HEK293 (cell line): ENCODE measurements around the gene PARD3.
A peak's percentile ranks its signal among the peaks of the same experiment; 100 is the strongest.

Source experiments
- BCL6B ChIP-seq: fragments of 450-650 bp; formaldehyde crosslinking; IDR thresholded peaks from 2 replicates; pipeline ENCODE4 v1.5.1; 2017; ENCODE audit warnings: missing biosample characterization, missing genetic modification characterization
- KLF16 ChIP-seq: fragments of 450-650 bp; formaldehyde crosslinking; IDR thresholded peaks from 2 replicates; pipeline ENCODE4 v1.5.1; 2017; ENCODE audit warnings: missing biosample characterization, missing genetic modification characterization
- MYNN ChIP-seq: fragments of 450-650 bp; formaldehyde crosslinking; IDR thresholded peaks from 2 replicates; pipeline ENCODE4 v1.5.1; 2016; ENCODE audit warnings: missing biosample characterization, missing genetic modification characterization, borderline replicate concordance
- REST ChIP-seq: fragments of 450-650 bp; formaldehyde crosslinking; IDR thresholded peaks from 2 replicates; pipeline ENCODE4 v1.5.1; 2016; ENCODE audit warnings: missing biosample characterization, missing genetic modification characterization
- SP2 ChIP-seq: fragments of 450-650 bp; formaldehyde crosslinking; IDR thresholded peaks from 2 replicates; pipeline ENCODE4 v1.5.1; 2016; ENCODE audit warnings: missing biosample characterization, missing genetic modification characterization
- YY1 ChIP-seq: fragments of 450-650 bp; formaldehyde crosslinking; IDR thresholded peaks from 2 replicates; pipeline ENCODE4 v1.5.1; 2018; ENCODE audit warnings: missing biosample characterization, missing genetic modification characterization
- ZBTB48 ChIP-seq: fragments of 450-650 bp; formaldehyde crosslinking; IDR thresholded peaks from 2 replicates; pipeline ENCODE4 v1.5.1; 2016; ENCODE audit warnings: missing biosample characterization, missing genetic modification characterization
- ZBTB8A ChIP-seq: fragments of 450-650 bp; formaldehyde crosslinking; IDR thresholded peaks from 2 replicates; pipeline ENCODE4 v1.5.1; 2016; ENCODE audit warnings: missing biosample characterization, missing genetic modification characterization
- ZFP69B ChIP-seq: fragments of 450-650 bp; formaldehyde crosslinking; IDR thresholded peaks from 2 replicates; pipeline ENCODE4 v1.5.1; 2016; ENCODE audit warnings: missing biosample characterization, missing genetic modification characterization
- ZNF112 ChIP-seq: fragments of 450-650 bp; formaldehyde crosslinking; IDR thresholded peaks from 2 replicates; pipeline ENCODE4 v1.5.0; 2017; ENCODE audit warnings: missing biosample characterization, missing genetic modification characterization
- ZNF24 ChIP-seq: fragments of 450-650 bp; formaldehyde crosslinking; IDR thresholded peaks from 2 replicates; pipeline ENCODE4 v1.5.1; 2016; ENCODE audit warnings: missing biosample characterization, missing genetic modification characterization
- ZNF510 ChIP-seq: fragments of 450-650 bp; formaldehyde crosslinking; IDR thresholded peaks from 2 replicates; pipeline ENCODE4 v1.5.1; 2018; ENCODE audit warnings: mild to moderate bottlenecking, missing genetic modification characterization, missing biosample characterization; ENCODE audit not compliant: insufficient replicate concordance
- ZNF610 ChIP-seq: fragments of 450-650 bp; formaldehyde crosslinking; IDR thresholded peaks from 2 replicates; pipeline ENCODE4 v1.5.1; 2016; ENCODE audit warnings: missing biosample characterization, missing genetic modification characterization, borderline replicate concordance
- ZNF621 ChIP-seq: fragments of 450-650 bp; formaldehyde crosslinking; IDR thresholded peaks from 2 replicates; pipeline ENCODE4 v1.5.1; 2017; ENCODE audit warnings: missing biosample characterization, missing genetic modification characterization
- ZNF623 ChIP-seq: fragments of 450-650 bp; formaldehyde crosslinking; IDR thresholded peaks from 2 replicates; pipeline ENCODE4 v1.5.1; 2016; ENCODE audit warnings: missing biosample characterization, missing genetic modification characterization
- ZNF658 ChIP-seq: fragments of 450-650 bp; formaldehyde crosslinking; IDR thresholded peaks from 2 replicates; pipeline ENCODE4; 2016; ENCODE audit warnings: missing biosample characterization, missing genetic modification characterization
- ZNF692 ChIP-seq: fragments of 450-650 bp; formaldehyde crosslinking; IDR thresholded peaks from 2 replicates; pipeline ENCODE4 v1.5.1; 2016; ENCODE audit warnings: missing biosample characterization, missing genetic modification characterization
- ZNF776 ChIP-seq: fragments of 450-650 bp; formaldehyde crosslinking; IDR thresholded peaks from 2 replicates; pipeline ENCODE4 v1.5.0; 2017; ENCODE audit warnings: missing biosample characterization, missing genetic modification characterization, borderline replicate concordance
- ZNF785 ChIP-seq: fragments of 450-650 bp; formaldehyde crosslinking; IDR thresholded peaks from 2 replicates; pipeline ENCODE4 v1.5.1; 2016; ENCODE audit warnings: missing biosample characterization, missing genetic modification characterization
- TF ChIP-seq, protein P1 (sequence below): fragments of 450-650 bp; formaldehyde crosslinking; IDR thresholded peaks from 2 replicates; pipeline ENCODE4 v1.5.1; 2016; ENCODE audit warnings: missing biosample characterization, missing genetic modification characterization
- TF ChIP-seq, protein P2 (sequence below): fragments of 450-650 bp; formaldehyde crosslinking; IDR thresholded peaks from 2 replicates; pipeline ENCODE4; 2016; ENCODE audit warnings: missing biosample characterization, missing genetic modification characterization
- TF ChIP-seq, protein P3 (sequence below): fragments of 450-650 bp; formaldehyde crosslinking; IDR thresholded peaks from 2 replicates; pipeline ENCODE4 v1.5.1; 2016; ENCODE audit warnings: missing biosample characterization, missing genetic modification characterization
- TF ChIP-seq, protein P4 (sequence below): fragments of 450-650 bp; formaldehyde crosslinking; IDR thresholded peaks from 2 replicates; pipeline ENCODE4 v1.5.1; 2016; ENCODE audit warnings: missing biosample characterization, missing genetic modification characterization, borderline replicate concordance

The PARD3 gene

GRCh38 chr10:34334908-34335307, 480.2 kb downstream of the PARD3 start (continued):
- TF ChIP-seq YY1 (tag by site-specific recombination) (no peak), ZNF776 (tag by site-specific recombination) (no peak), ZNF623 (no peak), ZNF621 (tag by site-specific recombination) (no peak), ZNF785 (tag by site-specific recombination) (no peak), ZNF112 (tag by site-specific recombination) (no peak), SP2 (no peak), REST (tag by site-specific recombination) (no peak), ZNF510 (tag by site-specific recombination) (no peak), ZNF692 (no peak), MYNN (tag by site-specific recombination) (no peak), BCL6B (peak; percentile 81), KLF16 (tag by site-specific recombination) (no peak), ZBTB8A (tag by site-specific recombination) (peak; percentile 52; the same call in 1 of the 2 replicates), ZFP69B (tag by site-specific recombination) (no peak), ZNF610 (tag by site-specific recombination) (no peak; the same call in 1 of the 2 replicates), ZBTB48 (tag by site-specific recombination) (no peak), ZNF24 (tag by site-specific recombination) (no peak), ZNF658 (tag by site-specific recombination) (no peak)
- TF ChIP-seq, protein P1, sequence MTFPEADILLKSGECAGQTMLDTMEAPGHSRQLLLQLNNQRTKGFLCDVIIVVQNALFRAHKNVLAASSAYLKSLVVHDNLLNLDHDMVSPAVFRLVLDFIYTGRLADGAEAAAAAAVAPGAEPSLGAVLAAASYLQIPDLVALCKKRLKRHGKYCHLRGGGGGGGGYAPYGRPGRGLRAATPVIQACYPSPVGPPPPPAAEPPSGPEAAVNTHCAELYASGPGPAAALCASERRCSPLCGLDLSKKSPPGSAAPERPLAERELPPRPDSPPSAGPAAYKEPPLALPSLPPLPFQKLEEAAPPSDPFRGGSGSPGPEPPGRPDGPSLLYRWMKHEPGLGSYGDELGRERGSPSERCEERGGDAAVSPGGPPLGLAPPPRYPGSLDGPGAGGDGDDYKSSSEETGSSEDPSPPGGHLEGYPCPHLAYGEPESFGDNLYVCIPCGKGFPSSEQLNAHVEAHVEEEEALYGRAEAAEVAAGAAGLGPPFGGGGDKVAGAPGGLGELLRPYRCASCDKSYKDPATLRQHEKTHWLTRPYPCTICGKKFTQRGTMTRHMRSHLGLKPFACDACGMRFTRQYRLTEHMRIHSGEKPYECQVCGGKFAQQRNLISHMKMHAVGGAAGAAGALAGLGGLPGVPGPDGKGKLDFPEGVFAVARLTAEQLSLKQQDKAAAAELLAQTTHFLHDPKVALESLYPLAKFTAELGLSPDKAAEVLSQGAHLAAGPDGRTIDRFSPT (tag by site-specific recombination) = no peak; the same call in 1 of the 2 replicates
- TF ChIP-seq, protein P2, sequence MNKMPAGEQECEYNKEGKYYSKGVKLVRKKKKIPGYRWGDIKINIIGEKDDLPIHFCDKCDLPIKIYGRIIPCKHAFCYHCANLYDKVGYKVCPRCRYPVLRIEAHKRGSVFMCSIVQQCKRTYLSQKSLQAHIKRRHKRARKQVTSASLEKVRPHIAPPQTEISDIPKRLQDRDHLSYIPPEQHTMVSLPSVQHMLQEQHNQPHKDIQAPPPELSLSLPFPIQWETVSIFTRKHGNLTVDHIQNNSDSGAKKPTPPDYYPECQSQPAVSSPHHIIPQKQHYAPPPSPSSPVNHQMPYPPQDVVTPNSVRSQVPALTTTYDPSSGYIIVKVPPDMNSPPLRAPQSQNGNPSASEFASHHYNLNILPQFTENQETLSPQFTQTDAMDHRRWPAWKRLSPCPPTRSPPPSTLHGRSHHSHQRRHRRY (tag by site-specific recombination) = no peak
- TF ChIP-seq, protein P3, sequence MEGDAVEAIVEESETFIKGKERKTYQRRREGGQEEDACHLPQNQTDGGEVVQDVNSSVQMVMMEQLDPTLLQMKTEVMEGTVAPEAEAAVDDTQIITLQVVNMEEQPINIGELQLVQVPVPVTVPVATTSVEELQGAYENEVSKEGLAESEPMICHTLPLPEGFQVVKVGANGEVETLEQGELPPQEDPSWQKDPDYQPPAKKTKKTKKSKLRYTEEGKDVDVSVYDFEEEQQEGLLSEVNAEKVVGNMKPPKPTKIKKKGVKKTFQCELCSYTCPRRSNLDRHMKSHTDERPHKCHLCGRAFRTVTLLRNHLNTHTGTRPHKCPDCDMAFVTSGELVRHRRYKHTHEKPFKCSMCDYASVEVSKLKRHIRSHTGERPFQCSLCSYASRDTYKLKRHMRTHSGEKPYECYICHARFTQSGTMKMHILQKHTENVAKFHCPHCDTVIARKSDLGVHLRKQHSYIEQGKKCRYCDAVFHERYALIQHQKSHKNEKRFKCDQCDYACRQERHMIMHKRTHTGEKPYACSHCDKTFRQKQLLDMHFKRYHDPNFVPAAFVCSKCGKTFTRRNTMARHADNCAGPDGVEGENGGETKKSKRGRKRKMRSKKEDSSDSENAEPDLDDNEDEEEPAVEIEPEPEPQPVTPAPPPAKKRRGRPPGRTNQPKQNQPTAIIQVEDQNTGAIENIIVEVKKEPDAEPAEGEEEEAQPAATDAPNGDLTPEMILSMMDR (tag by site-specific recombination) = no peak
- TF ChIP-seq, protein P4, sequence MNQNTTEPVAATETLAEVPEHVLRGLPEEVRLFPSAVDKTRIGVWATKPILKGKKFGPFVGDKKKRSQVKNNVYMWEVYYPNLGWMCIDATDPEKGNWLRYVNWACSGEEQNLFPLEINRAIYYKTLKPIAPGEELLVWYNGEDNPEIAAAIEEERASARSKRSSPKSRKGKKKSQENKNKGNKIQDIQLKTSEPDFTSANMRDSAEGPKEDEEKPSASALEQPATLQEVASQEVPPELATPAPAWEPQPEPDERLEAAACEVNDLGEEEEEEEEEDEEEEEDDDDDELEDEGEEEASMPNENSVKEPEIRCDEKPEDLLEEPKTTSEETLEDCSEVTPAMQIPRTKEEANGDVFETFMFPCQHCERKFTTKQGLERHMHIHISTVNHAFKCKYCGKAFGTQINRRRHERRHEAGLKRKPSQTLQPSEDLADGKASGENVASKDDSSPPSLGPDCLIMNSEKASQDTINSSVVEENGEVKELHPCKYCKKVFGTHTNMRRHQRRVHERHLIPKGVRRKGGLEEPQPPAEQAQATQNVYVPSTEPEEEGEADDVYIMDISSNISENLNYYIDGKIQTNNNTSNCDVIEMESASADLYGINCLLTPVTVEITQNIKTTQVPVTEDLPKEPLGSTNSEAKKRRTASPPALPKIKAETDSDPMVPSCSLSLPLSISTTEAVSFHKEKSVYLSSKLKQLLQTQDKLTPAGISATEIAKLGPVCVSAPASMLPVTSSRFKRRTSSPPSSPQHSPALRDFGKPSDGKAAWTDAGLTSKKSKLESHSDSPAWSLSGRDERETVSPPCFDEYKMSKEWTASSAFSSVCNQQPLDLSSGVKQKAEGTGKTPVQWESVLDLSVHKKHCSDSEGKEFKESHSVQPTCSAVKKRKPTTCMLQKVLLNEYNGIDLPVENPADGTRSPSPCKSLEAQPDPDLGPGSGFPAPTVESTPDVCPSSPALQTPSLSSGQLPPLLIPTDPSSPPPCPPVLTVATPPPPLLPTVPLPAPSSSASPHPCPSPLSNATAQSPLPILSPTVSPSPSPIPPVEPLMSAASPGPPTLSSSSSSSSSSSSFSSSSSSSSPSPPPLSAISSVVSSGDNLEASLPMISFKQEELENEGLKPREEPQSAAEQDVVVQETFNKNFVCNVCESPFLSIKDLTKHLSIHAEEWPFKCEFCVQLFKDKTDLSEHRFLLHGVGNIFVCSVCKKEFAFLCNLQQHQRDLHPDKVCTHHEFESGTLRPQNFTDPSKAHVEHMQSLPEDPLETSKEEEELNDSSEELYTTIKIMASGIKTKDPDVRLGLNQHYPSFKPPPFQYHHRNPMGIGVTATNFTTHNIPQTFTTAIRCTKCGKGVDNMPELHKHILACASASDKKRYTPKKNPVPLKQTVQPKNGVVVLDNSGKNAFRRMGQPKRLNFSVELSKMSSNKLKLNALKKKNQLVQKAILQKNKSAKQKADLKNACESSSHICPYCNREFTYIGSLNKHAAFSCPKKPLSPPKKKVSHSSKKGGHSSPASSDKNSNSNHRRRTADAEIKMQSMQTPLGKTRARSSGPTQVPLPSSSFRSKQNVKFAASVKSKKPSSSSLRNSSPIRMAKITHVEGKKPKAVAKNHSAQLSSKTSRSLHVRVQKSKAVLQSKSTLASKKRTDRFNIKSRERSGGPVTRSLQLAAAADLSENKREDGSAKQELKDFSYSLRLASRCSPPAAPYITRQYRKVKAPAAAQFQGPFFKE (tag by site-specific recombination) = no peak
